ENCODE data around the gene SPATA45. TPM values are rescaled to one million over a fixed set of nuclear protein-coding genes. Genes with fewer than 3 reads are reported as not detected.
A peak's percentile ranks its signal among the peaks of the same experiment; 100 is the strongest.

The SPATA45 gene
- total RNA-seq, 3 donors from 2014 or later = not detected

GRCh38 chr1:212827171-212827776 lies 20.2 kb downstream of the SPATA45 start:
- Histone ChIP-seq H3K4me3 (no peak overlapping the region), H3K9me3 (peaks cover 20% of the 10 kb centered on the region), H3K4me1 (ENCODE audit: low read depth) (peaks cover 14% of the 10 kb centered on the region), H3K36me3 (ENCODE audit: low read depth) (no peaks in the 10 kb centered on the region)
- intact Hi-C loops (cut with DNase I, micrococcal nuclease) = no loop called here
- DNase-seq (peak in 1 of 3 donors; percentile 14), ATAC-seq (peak; percentile 45)
- no peak for TF ChIP-seq CTCF (IDR thresholded peaks at IDR 0.05)

- intact Hi-C loops (cut with DNase I, micrococcal nuclease) = no loop called here
- ATAC-seq (no peak), DNase-seq (no peak)
- peaks cover 20% of the 10 kb centered on the region for H3K9me3 ChIP-seq
- H3K4me3 ChIP-seq = no peak overlapping the region
- H3K36me3 ChIP-seq (ENCODE audit: low read depth) = no peaks in the 10 kb centered on the region
- H3K4me1 ChIP-seq (ENCODE audit: low read depth) = peaks cover 14% of the 10 kb centered on the region
- TF ChIP-seq CTCF (IDR thresholded peaks at IDR 0.05) = no peak
Measured at GRCh38 chr1:212825798-212826452, 21.5 kb downstream of the SPATA45 start.

- H3K4me3 ChIP-seq = no peak overlapping the region
Measured at GRCh38 chr1:212824201-212824600, 23.2 kb downstream of the SPATA45 start.

DNA sequence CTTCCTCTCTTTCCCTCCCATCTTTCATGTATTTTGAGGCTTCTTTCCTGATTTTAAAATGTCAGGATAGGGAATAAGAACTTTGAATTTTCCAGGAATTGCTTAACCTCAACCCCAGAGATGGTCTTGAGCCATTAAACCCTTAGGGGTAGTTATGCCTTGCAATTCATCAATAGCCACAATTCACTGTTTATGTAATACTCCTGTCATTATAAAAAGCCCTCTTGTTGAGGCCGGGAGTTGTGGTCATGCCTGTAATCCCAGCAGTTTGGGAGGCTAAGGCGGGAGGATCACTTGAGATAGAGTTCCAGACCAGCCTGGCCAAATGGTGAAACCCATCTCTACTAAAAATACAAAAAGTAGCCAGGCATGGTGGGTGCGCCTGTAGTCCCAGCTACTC lies 24.5 kb downstream of the SPATA45 start:
- Histone ChIP-seq H3K9me3 (peaks cover 20% of the 10 kb centered on the region), H3K4me3 (no peak overlapping the region), H3K4me1 (ENCODE audit: low read depth) (peaks cover 6% of the 10 kb centered on the region), H3K36me3 (ENCODE audit: low read depth) (no peaks in the 10 kb centered on the region)
- DNase-seq (no peak), ATAC-seq (no peak)
- TF ChIP-seq CTCF (IDR thresholded peaks at IDR 0.05) = no peak
- intact Hi-C loops (cut with DNase I, micrococcal nuclease) = no loop called here

More at GRCh38 chr1:212824201-212824600, 23.2 kb downstream of the SPATA45 start:
- ATAC-seq = no peak
- H3K9me3 ChIP-seq = peaks cover 20% of the 10 kb centered on the region
- DNase-seq = no peak
- H3K4me1 ChIP-seq (ENCODE audit: low read depth) = peaks cover 14% of the 10 kb centered on the region
- H3K36me3 ChIP-seq (ENCODE audit: low read depth) = no peaks in the 10 kb centered on the region
- intact Hi-C loops (cut with DNase I, micrococcal nuclease) = no loop called here
- no peak for TF ChIP-seq CTCF (IDR thresholded peaks at IDR 0.05)

DNA sequence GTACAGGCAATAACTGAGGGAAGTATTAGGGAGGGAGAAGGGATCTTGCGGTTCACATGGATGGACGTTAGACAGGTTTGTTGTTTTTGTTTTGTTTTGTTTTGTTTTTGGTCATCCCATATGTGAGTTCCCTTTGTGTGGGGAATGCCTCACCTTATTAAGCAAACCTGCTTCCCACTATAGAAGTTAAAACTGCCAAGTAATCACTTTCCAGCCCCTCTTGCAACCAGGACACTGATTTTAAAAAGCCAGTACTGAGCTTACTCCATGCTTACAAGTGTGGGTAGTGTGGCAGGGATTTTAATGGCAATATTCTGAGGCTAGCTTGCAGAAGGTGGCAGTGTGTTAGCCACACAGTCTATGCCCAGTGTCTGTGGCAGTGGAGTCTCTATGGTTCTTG lies 26.5 kb downstream of the SPATA45 start:
- TF ChIP-seq CTCF (IDR thresholded peaks at IDR 0.05) = no peak
- H3K36me3 ChIP-seq (ENCODE audit: low read depth) = no peaks in the 10 kb centered on the region
- no peak overlapping the region for H3K4me3 ChIP-seq
- peaks cover 15% of the 10 kb centered on the region for H3K9me3 ChIP-seq
- intact Hi-C loops (cut with DNase I, micrococcal nuclease) = no loop called here
- no peak for ATAC-seq
- DNase-seq = no peak
- H3K4me1 ChIP-seq (ENCODE audit: low read depth) = peaks cover 3% of the 10 kb centered on the region
